Stimulated activated CD8-positive, alpha-beta memory T cell treated with anti-CD3 and anti-CD28 coated beads, Interleukin-12 subunit alpha, Interleukin-12 subunit beta, amount 100 ng/mL, for 1 hour (primary cell): ENCODE results near the gene BFSP2.

Experiments
- DNase-seq: peaks from one replicate; pipeline ENCODE4 v3.0.0-alpha.2; 2020; ENCODE audit warnings: low read depth

Gene BFSP2, protein sequence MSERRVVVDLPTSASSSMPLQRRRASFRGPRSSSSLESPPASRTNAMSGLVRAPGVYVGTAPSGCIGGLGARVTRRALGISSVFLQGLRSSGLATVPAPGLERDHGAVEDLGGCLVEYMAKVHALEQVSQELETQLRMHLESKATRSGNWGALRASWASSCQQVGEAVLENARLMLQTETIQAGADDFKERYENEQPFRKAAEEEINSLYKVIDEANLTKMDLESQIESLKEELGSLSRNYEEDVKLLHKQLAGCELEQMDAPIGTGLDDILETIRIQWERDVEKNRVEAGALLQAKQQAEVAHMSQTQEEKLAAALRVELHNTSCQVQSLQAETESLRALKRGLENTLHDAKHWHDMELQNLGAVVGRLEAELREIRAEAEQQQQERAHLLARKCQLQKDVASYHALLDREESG

GRCh38 chr3:133400006-133400515, at the start of gene BFSP2:
Gene BFSP2, plus strand, starts transcription at chr3:133400056. Its CDS starts 28 bp downstream, at chr3:133400084.
- no peak for DNase-seq

DNA sequence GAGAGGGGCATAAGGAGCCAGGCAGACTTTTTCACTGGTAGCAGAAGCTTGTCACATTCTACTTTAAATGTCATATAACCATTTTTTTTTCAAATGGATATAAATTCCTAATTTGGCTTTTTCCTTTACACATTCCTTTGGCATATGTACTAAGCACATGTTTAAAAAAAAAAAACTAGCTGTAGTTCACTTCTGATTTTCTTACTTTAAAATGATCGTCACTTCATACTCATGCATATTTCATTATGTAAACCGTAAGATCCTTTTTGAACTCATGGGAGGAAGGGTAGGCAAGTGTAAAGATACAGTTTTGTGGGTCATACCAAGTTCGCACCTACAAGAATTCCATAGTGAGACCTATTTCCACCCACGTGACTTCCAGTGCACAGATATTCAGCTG, 45.1 kb upstream of the BFSP2 start:
- DNase-seq = no peak

DNA sequence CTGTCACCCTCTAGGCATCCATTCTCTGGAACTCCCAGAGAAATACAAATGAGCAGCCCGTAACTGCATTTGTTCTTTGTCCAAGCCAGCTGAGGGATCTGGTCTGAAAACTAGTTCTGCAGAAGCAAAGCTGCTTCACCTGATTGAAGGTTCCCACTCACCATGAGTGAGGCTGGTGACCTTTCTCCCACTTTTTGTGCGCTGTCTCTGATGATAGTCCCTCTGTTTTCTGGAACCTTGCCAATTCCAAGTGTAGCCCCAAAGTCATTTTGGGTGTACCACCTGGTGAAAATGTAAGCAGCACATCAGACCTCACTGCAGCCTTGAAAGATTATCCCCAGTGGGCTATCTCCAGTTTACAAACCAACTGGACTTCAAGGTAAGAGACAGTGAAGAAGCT, 39.4 kb upstream of the BFSP2 start:
- no peak for DNase-seq

DNA sequence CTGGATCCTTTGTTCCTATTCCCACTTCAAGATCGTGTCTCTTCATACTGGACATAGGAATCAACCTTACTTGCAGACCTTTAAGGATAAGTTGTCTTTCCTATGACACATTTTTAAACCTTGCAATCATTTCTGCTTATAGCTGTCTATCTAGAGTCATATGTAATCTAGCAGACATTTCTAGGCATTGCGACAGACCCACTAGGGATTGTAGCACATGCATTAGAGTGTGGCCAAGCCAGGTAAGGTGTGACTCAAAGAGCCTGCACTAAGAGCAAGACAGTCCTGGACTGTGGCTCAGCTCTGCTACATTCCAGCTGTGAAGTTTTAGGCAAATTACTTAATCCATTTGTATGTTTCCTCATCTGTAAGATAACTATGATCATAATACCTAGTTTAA, 38.8 kb upstream of the BFSP2 start:
- no peak for DNase-seq

GRCh38 chr3:133361435-133361834, 38.4 kb upstream of the BFSP2 start:
- no peak for DNase-seq

GRCh38 chr3:133362539-133362938, 37.3 kb upstream of the BFSP2 start:
- no peak for DNase-seq

DNA sequence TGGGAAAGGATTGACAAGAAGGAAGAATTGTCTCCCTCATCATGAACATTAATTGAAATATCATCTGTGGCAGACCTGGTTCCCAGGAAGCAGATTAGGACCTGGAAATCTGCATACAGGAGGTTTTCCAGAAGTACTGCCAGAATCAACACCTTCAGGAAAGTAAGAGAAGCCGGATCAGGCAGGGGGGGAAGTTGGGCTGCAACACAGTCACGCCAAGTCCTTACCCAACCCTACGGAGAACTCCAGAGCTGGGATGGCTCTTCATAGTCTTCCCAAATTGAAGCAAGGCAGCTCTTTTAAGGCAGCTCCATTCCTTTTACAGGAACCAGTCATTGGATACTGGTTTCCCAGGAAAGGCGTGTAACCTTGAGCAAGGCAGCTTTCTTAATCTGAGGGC, 35.2 kb upstream of the BFSP2 start:
- no peak for DNase-seq

- no peak for DNase-seq
These were observed 32.9 kb upstream of the BFSP2 start for GRCh38 chr3:133366921-133367320.

GRCh38 chr3:133367403-133367802, 32.5 kb upstream of the BFSP2 start:
- no peak for DNase-seq

DNA sequence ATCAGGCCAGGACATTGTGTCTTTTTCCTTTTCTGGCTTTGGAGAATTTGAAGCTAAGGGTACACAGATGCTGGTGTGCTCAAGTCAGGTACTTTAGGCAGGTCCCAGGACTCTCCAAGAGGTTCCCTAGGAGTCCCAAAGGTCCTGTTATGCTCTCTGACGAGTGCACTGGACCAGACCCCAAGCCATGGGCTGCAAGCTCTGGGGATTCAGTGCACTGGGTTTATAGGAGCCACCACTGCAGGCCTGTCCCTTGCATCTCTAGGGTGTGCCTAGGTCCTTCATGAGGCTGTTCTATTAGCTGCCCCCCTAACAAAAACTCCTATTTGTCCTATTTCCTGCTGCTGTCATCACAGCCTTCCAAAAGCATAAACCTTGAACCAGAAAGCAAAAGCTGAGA, 31.9 kb upstream of the BFSP2 start:
- no peak for DNase-seq

DNA sequence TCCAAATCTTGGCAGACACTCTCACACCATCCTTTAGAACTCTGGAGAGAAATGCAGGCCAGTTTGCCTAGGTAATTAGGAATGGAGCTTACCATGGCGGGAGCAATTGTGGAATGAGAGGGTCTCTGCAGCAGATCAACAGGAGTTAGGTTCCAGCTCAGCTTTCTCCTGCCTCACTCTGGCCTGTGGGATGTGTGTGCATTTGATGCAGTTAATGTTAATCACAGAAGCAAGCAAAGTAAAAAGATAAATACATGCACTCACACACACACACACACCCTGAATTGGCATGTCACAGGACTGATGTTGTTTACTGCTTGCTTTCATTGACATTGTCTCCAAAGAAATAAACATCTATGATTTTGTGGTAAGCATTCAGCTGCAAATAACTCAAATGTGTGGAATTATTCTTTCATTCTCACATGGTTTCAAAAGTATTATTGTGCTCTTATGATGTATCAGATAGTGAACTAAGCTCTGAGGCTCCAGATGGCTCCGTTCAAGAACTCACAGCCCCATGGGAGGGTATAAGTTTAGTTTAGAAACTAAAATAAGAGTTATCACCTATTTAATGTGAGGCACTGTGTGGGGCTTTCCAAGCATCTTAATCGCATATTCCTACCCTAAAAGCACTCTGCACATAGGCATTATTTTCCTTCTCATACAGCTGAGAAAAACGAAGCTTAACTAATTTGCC, 31.3 kb upstream of the BFSP2 start:
- DNase-seq = no peak

GRCh38 chr3:133369068-133369440, 30.8 kb upstream of the BFSP2 start:
- DNase-seq = no peak

GRCh38 chr3:133371181-133371580, 28.7 kb upstream of the BFSP2 start:
- DNase-seq = no peak

DNA sequence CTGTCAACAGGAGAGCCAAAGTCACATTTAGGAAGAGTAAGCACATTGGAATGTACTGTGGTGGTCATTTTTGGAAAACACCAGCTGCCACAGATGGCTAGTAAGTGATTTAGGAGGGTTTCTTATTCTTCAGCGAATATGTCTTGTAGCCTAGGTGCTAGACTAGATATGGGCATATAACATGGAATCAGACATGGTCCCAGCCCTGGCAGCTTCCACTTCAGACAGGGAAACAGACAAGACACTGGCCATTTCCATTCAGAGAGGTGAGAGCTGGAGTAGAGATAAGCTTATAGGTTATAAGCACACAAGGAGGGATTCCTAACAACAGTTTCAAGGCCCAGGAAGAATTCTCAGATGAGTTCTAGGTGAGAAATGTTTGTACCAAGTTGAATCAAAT, 28.2 kb upstream of the BFSP2 start:
- no peak for DNase-seq

DNA sequence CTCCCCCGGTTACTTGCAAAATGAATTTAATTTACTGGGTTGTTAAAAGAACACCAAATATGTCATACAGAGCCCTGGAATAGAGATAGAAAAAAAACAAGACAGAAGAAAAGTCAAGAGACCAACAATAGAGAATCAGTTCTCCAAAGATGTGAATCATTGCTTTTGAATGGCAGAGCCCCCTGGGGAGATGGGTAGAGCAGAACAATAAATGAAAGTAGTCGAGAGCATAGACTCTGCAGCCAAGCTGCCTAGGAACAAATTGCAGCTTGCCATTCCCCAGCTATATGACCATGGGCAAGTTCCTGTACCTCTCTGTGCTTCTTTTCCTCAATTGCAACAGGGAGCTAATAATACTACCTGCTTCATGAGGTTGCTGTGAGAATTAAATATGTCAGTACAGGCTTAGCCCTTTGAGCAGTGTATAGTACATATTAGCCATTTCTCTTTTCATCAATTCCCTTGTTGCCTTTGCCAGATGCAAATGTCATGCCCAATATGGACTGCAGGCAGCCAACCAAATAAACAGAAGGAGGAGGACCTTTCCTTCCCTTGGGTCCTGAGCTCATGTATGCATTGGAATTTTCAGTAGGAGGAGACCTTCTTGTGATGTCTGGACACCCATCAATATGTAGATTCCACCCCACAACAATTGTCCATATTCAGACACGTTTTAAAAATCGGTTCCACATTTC, 25.0 kb upstream of the BFSP2 start:
- no peak for DNase-seq

GRCh38 chr3:133375403-133375745, 24.5 kb upstream of the BFSP2 start:
- no peak for DNase-seq

DNA sequence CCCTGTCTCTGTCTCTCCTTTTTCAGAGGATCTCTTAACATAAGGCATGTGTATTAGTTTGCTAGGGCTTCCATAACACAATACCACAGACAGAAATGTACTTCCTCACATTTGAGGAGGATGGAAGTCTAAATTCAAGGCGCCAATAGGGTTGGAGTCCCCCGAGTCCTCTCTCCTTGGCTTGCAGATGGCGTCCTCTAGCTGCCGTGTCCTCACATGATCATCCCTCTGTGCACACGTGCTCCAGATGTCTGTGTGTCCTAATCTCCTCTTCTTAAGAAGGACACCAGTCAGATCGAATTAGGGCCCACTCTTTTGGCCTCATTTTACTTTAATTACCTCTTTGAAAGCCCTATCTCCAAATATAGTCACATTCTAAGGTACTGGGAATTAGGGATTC, 23.0 kb upstream of the BFSP2 start:
- DNase-seq = no peak

DNA sequence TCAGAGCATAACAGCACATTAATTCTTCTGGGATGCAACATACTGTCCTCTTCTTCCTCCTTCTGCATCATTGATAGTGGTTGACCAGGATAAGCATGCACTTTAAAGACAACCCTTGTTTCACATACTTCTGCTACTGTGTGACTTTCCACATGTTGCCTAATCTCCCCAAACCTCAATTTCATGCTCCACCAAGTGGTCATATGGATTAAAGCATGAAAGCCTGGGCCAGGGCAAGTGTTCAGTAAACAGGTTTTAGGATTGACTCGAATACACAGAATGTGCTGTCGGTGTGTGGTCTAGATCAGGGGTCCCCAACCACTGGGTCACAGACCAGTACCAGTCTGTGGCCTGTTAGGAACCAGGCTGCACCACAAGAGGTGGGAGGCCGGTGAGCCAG, 22.5 kb upstream of the BFSP2 start:
- DNase-seq = no peak

- no peak for DNase-seq
These were observed 19.9 kb upstream of the BFSP2 start for GRCh38 chr3:133379926-133380325.

DNA sequence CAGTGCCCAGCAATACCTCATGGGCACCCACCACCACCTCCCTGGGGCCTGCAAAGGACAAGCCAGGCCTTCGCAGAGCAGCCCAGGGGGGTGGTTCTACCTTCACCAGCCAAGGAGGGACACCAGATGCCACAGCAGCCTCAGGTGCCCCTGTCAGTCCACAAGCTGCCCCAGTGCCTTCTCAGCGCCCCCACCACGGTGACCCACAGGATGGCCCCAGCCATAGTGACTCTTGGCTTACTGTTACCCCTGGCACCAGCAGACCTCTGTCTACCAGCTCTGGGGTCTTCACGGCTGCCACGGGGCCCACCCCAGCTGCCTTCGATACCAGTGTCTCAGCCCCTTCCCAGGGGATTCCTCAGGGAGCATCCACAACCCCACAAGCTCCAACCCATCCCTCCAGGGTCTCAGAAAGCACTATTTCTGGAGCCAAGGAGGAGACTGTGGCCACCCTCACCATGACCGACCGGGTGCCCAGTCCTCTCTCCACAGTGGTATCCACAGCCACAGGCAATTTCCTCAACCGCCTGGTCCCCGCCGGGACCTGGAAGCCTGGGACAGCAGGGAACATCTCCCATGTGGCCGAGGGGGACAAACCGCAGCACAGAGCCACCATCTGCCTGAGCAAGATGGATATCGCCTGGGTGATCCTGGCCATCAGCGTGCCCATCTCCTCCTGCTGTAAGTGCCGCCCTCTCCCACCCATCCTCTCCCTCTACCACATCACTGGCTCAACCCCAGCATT, 19.2 kb upstream of the BFSP2 start:
- DNase-seq = no peak

GRCh38 chr3:133381346-133382109, 18.3 kb upstream of the BFSP2 start:
- DNase-seq = no peak

- DNase-seq = no peak
These were observed 16.7 kb upstream of the BFSP2 start for GRCh38 chr3:133383175-133383574.
